ENCODE data around the gene HTRA3.

GRCh38 chr4:8279321-8280157, 10.0 kb downstream of the HTRA3 start:
- TF ChIP-seq EZH2phosphoT487 (IDR thresholded peaks at IDR 0.05; ENCODE audit: borderline replicate concordance, low read depth, low read length) (no peak), CTCF (conservative IDR thresholded peaks at IDR 0.05; ENCODE audit: low read length) (no peak)
